Renal cortex interstitium (tissue), 11 donors: ENCODE measurements around the gene PCYT1A. TPM values are rescaled to one million over a fixed set of nuclear protein-coding genes. Genes with fewer than 3 reads are reported as not detected.
"Not testable (repeated sequence)": the region's sequence is repeated elsewhere in the genome, so short reads cannot be mapped to it uniquely, and the experiment has no call there.

Source experiments
- DNase-seq, 11 donors: peaks; one replicate each; pipeline ENCODE4 v3.0.0-alpha.2; 2013; ENCODE audit warnings: low read depth in 9 of 11, low spot score in 4 of 11; ENCODE audit errors: extremely low read depth in 1 of 11
- polyA plus RNA-seq, 3 donors: library from polyadenylated mRNA; unstranded; fragments of 120-200 nt; gene quantifications; one replicate each; pipeline ENCODE4 v1.2.1, GENCODE V29; 2013; ENCODE audit not compliant: insufficient read length in 3 of 3

The PCYT1A gene
- polyA plus RNA-seq, 3 donors: 36.2 to 42.8 (median 37.8) TPM

DNA sequence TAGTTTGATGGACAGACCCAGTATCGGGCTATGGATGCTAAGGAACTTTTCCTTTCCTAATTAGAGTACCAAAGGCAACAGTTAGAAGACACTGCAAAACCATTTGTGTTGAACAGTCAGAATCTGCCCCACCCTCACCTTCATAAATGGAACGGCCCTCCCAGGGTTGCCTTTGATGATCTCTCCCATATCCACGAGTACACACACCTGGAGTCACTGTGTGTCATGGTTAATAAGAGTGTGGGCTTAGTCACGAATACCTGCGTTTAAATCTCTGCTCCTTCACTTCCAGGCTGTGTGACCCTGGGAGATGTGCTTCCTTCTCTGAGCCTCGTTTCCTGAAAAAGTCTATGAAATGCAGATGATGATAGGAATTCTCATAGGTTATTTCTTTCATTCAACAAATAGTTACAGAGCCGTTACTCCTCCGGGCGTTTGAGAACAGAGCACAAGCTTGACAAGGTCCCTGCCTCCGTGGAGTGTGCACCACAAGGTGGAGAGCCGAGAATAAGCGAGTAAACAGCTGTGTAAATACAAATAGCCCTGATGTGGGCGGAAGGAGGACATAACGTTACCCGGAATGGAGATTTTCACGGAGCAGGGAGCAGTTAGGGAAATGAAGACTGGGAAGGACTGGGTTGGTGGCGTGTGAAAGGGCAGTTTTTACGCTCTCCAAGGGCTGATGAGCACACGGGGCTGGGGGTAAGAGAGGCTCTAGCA lies 64.5 kb downstream of the PCYT1A start:
- no peak for DNase-seq

DNA sequence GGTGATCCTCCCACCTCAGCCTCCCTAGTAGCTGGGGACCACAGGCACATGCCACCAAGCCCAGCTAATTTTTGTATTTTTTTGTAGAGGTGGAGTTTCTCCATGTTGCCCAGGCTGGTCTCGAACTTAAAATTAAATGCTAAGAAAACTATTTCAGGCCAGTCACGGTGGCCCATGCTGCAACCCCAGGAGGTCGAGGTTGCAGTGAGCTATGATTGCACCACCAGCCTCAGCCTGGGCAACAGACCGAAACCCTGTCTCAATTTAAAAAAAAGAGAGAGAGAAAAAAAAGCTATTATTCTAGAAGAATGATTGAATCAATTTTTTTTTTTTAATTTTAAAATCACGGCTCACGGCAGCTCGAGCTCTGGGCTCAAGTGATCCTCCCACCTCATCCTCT lies 66.5 kb downstream of the PCYT1A start:
- no peak for DNase-seq

DNA sequence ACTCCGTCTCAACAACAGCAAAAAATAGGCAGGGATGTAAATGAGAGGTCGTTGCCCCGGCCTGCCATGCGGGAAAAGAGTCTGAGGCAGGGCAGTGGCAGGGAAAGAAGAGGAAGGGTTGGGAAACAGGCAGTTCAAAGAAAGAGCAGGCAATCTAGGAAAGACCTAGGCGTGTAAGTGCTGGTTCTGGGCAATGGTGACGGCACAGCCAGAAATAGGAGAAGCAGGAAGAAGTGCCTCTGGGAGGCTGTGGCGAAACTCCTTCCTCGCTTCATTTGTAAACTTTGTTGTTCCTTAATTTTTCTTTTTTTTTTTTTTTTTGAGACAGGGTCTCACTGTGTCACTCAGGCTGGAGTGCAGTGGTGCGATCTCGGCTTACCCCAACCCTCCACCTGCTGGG lies 66.9 kb downstream of the PCYT1A start:
- no peak for DNase-seq

GRCh38 chr3:196219970-196220311 lies 67.6 kb downstream of the PCYT1A start:
- DNase-seq: no peak

DNA sequence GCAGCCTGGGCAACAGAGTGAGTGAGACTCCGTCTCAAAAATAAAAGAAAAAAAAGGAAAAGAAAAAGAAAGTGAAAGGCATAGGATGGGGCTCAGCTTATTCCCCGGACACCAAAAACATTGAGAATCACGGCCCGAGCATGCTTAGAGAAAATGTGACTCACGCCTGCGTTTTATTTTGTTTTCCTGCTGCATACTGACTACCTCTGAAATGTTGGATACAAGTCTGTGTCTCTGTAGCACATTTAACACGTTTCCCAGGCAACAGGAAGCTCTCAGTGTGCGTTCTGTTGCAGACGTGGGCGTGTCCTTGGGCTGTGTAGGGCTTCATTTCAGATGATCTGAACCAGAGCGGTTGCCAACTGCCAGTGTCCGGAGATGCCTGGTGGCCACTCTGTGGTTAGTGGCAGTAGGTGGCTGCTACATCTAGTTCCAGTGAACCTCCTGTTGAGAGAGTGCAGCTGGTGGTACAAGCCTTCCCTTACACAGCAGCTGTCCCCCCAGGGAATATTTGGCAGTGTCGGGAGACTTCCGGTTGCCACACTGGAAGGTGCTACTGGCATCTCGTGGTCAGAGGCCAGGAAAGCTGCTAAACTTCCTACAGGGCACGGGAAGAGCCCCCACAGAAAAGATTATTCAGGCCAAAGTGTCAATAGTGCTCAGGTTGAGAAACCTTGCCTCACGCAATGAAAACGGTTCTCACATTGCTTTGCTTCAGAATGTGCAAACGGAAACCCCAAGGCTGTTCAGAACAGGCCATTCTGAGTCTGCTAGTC lies 68.1 kb downstream of the PCYT1A start:
- DNase-seq: peak in 6 of 11 donors; percentile 11 to 60 (median 48)

DNA sequence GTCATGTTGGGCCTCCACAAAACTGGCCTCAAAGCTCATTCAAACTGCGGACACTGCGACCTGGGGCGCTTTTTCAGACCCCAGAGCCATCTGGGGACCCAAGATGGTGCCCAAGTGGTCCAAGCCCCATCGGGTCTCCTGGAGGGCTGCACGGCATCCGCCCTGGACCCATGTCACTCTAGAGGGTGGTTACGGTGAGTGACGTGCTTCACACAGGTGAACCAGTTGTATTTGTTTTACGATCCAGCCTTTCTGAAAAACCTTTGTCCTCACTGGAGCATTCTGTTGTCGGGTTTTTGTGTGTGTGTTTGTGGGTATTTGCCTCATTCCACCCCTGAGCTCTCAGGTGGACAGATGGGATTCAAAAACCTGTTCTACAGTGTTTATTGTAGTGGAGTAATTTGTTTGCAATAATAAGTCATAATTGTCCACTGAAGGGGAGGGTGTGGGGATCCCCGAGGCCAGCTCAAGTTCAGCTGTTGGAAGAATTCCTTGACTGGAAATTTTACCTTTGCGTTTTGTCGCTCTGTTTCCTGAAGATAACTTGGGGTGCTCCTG lies 69.3 kb downstream of the PCYT1A start:
- no peak for DNase-seq

- DNase-seq: no peak
Observed at GRCh38 chr3:196217307-196218154, 70.0 kb downstream of the PCYT1A start.

GRCh38 chr3:196216681-196217211 lies 70.8 kb downstream of the PCYT1A start:
- DNase-seq: no peak

DNA sequence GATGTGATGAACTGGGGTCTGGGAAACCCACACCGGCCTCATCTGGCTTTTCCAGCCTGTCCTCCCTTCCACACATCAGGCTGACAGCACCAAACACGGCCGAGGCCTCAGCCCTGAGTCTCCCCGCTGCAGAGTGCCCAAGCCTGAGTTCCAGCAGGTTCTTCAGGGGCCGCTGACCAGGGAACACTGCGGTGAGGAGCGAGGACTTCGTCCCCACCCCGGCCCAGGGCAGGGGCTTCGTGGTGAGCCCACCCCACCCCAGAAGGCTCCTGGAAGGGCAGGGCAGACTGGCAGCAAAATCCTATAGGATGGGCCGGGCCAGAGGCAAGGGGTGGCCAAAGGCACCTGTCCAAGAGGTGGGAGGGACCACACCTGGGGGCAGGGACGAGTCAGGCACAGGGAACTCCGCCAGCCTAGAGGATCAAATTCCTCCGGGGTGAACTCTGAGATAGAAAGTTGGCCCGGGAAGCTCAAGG lies 71.4 kb downstream of the PCYT1A start, which contains the start of gene SLC51A:
Gene SLC51A, plus strand, starts transcription at position 446 of the 476 bp plus-strand sequence. CDS start 179 bp downstream, outside the sequence.
- no peak for DNase-seq

DNA sequence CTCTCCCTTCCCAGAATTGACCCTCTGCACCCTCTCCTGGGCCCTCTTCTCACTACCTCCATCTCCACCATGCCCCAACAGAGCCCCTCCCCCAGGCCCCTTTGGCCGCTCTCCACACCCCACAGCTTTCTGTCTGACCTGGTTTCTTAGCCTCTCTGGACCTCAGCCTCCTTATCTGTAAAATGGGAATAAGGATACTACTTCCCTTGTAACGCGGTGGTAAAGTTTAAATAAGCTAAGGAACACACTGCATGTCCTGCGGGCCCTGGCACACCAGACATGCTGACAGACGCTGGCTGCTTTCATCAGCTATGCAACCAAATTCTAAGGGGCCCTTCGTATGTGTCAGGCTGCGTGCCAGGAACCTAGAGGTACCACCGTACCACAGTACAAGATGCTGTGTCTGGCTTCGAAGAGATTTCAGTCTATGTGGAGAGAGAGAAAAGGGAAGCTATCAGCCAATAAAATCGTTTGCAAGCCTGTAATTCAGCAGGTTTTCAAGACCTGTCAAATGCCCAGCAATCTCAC lies 72.0 kb downstream of the PCYT1A start:
- DNase-seq: no peak

- DNase-seq: no peak
Observed at GRCh38 chr3:196214783-196215441, 72.6 kb downstream of the PCYT1A start.

DNA sequence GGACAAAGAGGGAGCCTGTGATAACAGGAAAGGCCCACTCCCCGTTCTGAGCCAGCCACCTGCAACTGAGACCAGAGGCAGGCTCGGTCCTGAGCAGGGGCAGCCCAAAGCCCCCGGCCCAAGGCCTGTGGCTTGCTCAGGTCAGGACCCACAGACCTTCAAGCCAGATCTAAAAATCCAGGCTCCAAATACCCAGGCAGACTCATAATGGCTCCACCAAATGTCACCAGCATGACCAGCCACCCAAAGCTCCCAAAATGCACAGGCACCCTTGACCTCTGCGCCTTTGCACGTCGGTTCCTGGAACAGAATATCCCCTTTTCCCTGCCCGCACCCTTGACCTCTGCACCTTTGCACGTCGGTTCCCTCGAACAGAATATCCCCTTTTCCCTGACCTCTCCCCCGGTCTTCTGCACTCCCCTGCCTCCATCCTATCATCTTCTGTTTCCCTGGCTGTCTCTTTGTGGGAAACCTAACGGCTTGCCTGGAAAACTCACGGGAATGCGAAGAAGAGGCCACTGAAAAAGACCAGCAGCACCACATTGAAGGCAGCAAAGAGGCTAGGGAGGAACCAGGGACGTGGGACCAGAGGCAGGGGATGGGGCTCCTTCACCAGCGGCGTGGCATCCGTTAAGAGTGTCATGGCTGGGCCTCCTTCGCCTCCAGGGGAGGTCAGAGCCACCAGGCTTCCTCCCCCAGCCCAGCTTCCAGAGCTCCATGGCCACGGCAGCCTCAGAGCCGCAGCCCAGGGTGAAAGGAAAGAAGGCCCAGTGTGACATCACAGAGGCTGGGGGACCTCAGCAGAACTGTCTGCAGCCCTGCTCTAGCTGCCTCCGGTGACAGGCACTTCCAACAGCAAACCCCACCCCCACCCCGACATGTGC lies 76.6 kb downstream of the PCYT1A start, which contains the start of gene ZDHHC19:
Gene ZDHHC19, minus strand, starts transcription at position 728 of the 884 bp plus-strand sequence. Its CDS starts 85 bp downstream, at position 643.
- DNase-seq: no peak

GRCh38 chr3:196209944-196210672 lies 77.4 kb downstream of the PCYT1A start:
- DNase-seq: not testable (repeated sequence)

GRCh38 chr3:196208942-196209695 lies 78.4 kb downstream of the PCYT1A start:
- no peak for DNase-seq

- no peak for DNase-seq
Observed at GRCh38 chr3:196207833-196208607, 79.5 kb downstream of the PCYT1A start.
